Measurements from ENCODE around the gene APOBEC3C.
"Not testable (repeated sequence)": the region's sequence is repeated elsewhere in the genome, so short reads cannot be mapped to it uniquely, and the experiment has no call there.

APOBEC3C gene

DNA sequence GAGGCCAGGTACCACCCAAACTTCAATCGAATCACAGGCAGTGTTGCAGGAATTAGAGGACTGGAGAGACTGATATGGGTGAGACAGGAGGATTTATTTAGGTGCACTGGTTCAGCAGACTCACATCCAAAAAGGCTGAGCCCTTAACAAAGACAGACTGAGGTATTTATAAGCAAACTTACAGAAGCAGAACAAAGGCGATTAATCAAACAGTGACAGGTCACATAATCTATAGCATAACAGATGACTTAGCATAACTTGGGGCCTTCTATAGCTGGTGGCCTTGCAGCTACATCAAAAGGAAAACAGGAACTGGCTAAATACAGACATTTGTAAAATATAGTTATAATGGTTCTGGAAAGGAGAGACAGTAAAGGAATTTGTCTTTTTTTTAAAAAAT, 29.8 kb upstream of the APOBEC3C start:
- DNase-seq = no peak

GRCh38 chr22:38984784-38985757, 29.0 kb upstream of the APOBEC3C start:
- peak; percentile 73 for DNase-seq

DNA sequence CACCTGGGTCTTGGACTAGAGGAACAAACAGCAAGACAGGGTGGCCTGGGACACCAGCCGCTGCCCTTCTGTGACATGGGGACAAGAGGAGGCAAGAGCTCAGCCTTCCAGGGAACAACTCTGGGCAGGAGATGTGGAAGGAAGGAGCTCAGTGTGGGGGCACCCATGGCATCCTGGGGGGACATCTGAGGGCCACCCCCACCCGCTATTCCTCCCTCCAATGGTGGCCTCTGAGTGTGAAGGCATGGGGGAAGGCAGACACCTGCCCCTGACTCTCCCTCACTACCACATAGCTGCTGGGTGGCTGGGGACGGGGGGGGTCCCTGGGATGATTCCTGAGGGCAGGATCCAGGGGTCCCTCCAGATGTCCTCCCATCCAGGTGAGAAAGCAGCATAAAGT, 27.4 kb upstream of the APOBEC3C start:
- no peak for DNase-seq

DNA sequence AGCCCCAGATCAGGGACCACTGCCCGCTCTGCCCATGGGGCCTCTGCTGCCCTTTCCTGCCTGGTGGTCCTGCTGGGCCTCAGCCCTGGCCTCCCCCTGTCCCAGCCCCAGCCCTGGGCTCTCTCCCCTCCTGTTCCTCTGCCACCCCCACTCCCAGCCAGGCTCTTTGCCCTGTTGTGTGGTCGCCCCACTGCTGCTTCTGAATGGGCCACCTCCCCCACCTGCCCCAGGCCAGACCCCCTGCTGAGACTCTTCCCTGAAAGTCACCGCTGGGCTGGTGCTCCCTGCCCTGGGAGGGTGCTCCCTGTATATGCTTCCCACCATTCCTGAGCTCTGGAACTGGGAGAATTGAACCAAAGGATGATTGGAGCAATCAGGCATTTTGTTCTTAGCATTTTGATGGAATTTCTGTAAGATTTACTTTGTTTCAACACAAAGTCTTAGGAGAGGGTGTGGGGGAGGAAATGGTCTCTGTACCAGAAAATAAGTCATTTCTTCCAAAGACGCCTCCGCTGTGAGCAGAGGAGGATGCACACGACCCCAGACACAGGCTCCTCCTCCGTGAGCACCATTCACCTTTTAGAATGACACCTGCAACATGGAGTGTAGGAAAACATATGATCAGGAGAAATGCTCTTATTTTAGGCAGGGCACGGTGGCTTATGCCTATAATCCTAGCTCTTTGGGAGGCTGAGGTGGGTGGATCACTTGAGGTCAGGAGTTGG, 26.7 kb upstream of the APOBEC3C start:
- no peak for DNase-seq

GRCh38 chr22:38989466-38989865, 24.6 kb upstream of the APOBEC3C start:
- DNase-seq = peak; percentile 39

DNA sequence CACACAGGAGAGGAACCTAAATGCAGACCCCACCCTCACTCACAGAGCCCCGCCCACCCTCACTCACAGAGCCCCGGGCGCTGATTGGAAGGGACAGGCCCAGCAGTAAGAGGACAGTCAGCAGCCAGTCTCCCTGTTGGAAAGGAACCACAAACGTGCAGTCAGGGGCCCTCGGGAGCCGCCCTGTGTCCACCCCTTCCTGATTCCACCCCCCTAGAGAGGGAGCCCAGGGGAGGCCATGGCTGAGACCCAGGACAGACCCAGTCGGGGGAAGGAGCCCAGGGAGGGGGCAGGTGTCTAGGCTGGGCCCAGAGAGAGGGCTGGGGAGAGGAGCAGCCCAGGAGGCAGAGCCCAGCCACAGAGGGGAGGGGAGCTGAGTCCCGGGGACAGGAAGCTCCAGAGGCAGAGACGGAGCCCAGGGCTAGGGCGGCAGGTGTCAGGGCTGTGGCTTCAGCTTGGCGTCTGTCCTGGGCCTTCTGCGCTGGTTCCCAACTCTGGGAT, 21.1 kb upstream of the APOBEC3C start:
- not testable (repeated sequence) for DNase-seq

DNA sequence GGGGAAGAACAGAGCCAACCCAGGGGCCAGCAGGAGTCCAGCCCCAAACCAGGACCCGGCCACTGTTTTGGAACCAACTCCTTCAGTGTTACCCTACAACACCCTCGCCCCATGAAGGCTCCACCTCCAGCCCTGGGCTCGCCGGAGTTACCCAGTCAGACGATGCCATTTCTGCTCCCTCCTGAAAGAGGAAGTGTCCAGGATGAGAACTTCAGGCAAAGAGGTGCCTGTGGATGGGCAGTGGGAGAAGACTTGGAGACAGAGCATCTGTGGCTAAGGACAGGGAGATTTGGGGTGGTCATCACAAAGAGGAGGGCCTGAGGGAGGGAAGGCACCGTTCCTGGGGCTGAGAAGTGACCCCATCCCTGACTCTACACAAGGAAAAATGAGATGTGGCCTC, 18.0 kb upstream of the APOBEC3C start:
- DNase-seq = no peak

DNA sequence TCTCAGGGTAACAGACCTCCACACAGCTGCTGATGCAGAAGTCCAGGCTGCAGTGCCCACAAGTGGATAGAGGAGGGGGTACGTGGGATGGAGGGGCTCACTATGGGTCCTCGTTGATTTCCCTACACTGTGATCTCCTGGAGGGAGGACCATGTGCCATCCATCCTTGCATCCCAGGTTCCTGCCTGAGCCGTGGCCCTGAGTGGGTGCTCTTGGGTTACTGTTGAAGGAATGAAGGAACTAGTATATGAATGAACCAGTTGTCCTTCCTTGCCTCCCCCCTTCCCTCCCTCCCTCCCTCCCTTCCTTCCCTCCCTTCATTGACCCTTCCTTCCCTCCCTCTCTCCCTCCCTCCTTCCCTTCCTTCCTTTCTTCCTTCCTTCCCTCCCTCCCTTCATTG, 16.5 kb upstream of the APOBEC3C start:
- DNase-seq = no peak

GRCh38 chr22:39003165-39003638, 10.9 kb upstream of the APOBEC3C start:
- DNase-seq = peak; percentile 81

- DNase-seq = no peak
Observed at GRCh38 chr22:39007177-39007576, 6.9 kb upstream of the APOBEC3C start.

DNA sequence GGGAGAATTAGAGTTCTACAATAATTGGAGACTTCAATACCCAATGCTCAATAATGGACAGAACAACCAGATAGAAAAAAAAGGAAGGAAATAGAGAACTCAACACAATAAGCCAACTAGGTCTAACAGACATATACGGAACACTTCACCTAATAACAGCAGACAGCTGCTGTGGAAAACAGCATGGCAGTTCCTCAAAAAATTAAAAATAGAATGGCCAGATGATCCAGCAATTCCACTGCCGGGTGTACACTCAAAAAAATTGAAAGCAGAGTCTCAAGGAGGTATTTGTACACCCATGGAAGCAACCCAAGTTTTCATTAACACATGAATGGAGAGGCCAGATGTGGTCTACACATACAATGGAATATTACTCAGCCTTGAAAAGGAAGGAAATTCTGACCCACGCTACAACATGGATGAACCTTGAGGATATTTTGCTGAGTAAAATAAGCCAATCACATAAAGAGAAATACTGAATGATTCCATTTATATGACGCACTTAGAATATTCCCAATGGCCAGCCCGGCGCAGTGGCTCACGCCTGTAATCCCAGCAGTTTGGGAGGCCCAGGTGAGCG, 5.7 kb upstream of the APOBEC3C start:
- DNase-seq = not testable (repeated sequence)

- DNase-seq = no peak
Observed at GRCh38 chr22:39010946-39011345, 3.1 kb upstream of the APOBEC3C start.

DNA sequence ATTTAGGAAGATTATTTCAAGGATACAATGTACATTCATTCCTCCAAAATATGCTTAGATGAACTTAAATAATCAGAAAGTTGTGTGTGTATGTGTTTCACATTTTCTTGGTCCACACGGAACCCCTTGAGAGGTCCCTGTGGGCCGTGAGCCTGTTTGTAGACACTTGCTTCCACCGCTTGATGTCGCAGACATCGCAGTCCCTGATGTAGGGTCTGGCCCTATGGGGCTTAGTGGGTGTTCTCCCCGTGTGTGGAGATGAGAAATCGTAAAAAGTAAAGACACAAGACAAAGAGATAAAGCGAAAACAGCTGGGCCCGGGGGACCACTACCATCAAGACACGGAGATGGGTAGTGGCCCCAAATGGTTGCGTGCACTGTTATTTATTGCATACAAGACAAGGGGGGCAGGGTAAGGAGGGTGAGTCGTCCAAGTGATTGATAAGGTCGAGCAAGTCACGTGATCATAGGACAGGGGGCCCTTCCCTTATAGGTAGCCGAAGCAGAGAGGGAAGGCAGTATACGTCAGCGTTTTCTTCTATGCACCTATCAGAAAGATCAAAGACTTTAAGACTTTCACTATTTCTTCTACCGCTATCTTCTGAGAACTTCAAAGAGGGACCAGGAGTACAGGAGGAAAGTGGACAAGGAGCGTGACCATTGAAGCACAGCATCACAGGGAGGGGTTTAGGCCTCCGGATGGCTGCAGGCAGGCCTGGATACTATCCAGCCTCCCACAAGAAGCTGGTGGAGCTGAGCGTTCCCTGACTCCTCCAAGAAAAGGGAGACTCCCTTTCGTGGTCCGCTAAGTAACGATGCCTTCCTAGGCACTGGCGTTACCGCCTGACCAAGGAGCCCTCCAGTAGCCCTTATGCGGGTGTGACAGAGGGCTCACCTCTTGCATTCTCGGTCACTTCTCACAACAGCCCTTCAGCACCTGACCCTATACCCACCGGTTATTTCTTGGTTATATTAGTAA, 1.2 kb upstream of the APOBEC3C start:
- no peak for DNase-seq

DNA sequence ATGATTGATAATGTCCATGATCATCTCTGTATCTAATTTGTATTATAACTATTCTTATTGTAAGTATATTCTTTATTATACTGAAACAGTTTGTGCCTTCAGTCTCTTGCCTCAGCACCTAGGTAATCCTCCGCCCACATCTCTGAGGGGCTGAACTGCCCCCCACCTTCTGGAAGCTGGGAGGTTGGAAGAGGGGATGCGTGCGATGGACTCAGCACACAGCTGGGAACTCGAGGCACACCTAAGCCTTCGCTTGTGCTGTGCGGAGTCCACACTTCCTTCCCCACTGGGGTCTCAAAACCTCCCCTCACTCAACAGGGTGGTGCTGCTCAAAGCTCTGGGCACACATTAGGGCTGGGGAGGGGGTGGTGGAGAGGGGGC, 506 bp upstream of the APOBEC3C start:
- not testable (repeated sequence) for DNase-seq

DNA sequence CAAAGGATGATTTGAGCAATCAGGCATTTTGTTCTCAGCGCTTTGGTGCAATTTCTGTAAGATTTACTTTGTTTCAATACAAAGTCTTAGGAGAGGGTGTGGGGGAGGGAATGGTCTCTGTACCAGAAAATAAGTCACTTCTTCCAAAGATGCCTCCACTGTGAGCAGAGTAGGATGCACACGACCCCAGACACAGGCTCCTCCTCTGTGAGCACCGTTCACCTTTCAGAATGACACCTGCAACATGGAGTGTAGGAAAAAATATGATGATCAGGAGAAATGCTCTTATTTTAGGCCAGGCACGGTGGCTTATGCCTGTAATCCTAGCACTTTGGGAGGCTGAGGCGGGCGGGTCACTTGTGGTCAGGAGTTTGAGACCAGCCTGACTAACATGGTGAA, 665 bp downstream of the APOBEC3C start:
- DNase-seq = not testable (repeated sequence)

- no peak for DNase-seq
Observed at GRCh38 chr22:39016592-39016991, 2.5 kb downstream of the APOBEC3C start.

GRCh38 chr22:39017596-39018365, 3.7 kb downstream of the APOBEC3C start:
- no peak for DNase-seq

DNA sequence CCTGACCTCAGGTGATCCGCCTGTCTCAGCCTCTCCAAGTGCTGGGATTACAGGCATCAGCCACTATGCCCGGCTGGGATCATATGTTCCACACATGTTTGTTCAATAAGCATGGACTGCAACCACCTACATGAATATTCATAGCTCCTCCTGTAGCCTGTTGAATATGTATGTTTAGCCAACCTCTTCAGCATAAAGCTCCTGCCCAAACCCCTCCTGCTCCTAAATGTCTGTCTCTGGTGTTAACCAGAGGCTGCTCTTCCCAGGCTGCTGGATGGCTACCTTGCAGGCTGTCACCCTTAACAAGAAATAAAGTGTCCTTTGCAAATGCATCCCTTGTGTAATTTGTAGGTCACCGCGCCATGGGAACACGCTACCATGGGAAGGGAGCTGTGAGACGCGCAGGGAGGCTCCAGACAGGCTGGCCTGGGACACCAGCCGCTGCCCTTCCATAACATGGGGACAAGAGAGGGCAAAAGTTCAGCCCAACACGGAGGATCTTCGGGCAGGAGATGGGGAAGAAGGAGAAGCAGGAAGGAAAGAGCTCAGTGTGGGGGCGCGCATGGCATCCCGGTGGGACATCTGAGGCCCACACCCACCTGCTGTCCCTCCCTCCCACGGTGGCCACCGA, 6.1 kb downstream of the APOBEC3C start:
- DNase-seq = not testable (repeated sequence)

- no peak for DNase-seq
Observed at GRCh38 chr22:39021552-39022250, 7.6 kb downstream of the APOBEC3C start.
